Loucy (cell line): ENCODE data around the gene RUNX2.
"Not testable (repeated sequence)": the region's sequence is repeated elsewhere in the genome, so short reads cannot be mapped to it uniquely, and the experiment has no call there.

Experiments
- H2AFZ ChIP-seq: fragments of 200-600 bp; sonication (generic); 2 replicates; pipeline ENCODE4 v1.6.0; 2016; ENCODE audit warnings: antibody characterized with exemption, mild to moderate bottlenecking, low read length, moderate library complexity
- H3F3A ChIP-seq: fragments of 200-600 bp; 2 replicates; pipeline ENCODE4 v1.6.0; 2016; ENCODE audit warnings: antibody characterized with exemption, low read depth, mild to moderate bottlenecking
- H3K27me3 ChIP-seq: fragments of 200-600 bp; sonication (generic); 2 replicates; pipeline ENCODE4 v1.6.1; 2014; ENCODE audit warnings: low read length, mild to moderate bottlenecking; ENCODE audit not compliant: insufficient read depth, poor library complexity, severe bottlenecking
- H3K36me3 ChIP-seq: fragments of 200-600 bp; sonication (generic); 2 replicates; pipeline ENCODE4 v1.6.1; 2016; ENCODE audit warnings: low read length; ENCODE audit not compliant: insufficient read depth
- H3K4me1 ChIP-seq: fragments of 200-600 bp; sonication (generic); 2 replicates; pipeline ENCODE4 v1.5.1; 2014; ENCODE audit warnings: low read length, mild to moderate bottlenecking; ENCODE audit not compliant: insufficient read depth, poor library complexity, severe bottlenecking
- H3K4me2 ChIP-seq: fragments of 200-600 bp; sonication (generic); 2 replicates; pipeline ENCODE4 v1.6.0; 2014; ENCODE audit warnings: antibody characterized with exemption, low read length, low read depth, mild to moderate bottlenecking; ENCODE audit not compliant: poor library complexity, severe bottlenecking
- H3K4me3 ChIP-seq: fragments of 200-600 bp; sonication (generic); 2 replicates; pipeline ENCODE4 v1.5.1; 2014; ENCODE audit warnings: low read length, mild to moderate bottlenecking, mixed read lengths; ENCODE audit not compliant: poor library complexity, severe bottlenecking
- H3K79me2 ChIP-seq: fragments of 200-600 bp; sonication (generic); 2 replicates; pipeline ENCODE4 v1.6.1; 2014; ENCODE audit warnings: low read length; ENCODE audit not compliant: insufficient read depth
- H3K9ac ChIP-seq: fragments of 200-600 bp; sonication (generic); 2 replicates; pipeline ENCODE4 v1.6.0; 2014; ENCODE audit warnings: mild to moderate bottlenecking, low read depth, low read length, moderate library complexity; ENCODE audit not compliant: poor library complexity, severe bottlenecking
- H3K9me2 ChIP-seq: fragments of 200-600 bp; sonication (generic); replicated peaks from 2 replicates; pipeline ENCODE4 v1.6.1; 2016; ENCODE audit warnings: low read depth, low read length, mixed read lengths
- H3K9me3 ChIP-seq: fragments of 200-600 bp; sonication (generic); 2 replicates; pipeline ENCODE4 v1.6.1; 2014; ENCODE audit warnings: mild to moderate bottlenecking, antibody characterized with exemption, low read length, low read depth; ENCODE audit not compliant: insufficient read depth
- H4K20me1 ChIP-seq: fragments of 200-600 bp; sonication (generic); 2 replicates; pipeline ENCODE4 v1.6.0; 2014; ENCODE audit warnings: antibody characterized with exemption, low read length, mild to moderate bottlenecking; ENCODE audit not compliant: insufficient read depth, poor library complexity, severe bottlenecking
- CTCF ChIP-seq: fragments of 200-600 bp; sonication (generic); conservative IDR thresholded peaks from 2 replicates; pipeline ENCODE4 v1.5.1; 2014; ENCODE audit warnings: mild to moderate bottlenecking, antibody characterized with exemption, low read length
- EZH2phosphoT487 ChIP-seq: fragments of 200-600 bp; IDR thresholded peaks from 2 replicates; pipeline ENCODE4 v1.6.1; 2018; ENCODE audit warnings: antibody characterized with exemption, mild to moderate bottlenecking, moderate library complexity, borderline replicate concordance

The RUNX2 gene

GRCh38 chr6:45462190-45463134 is 134.3 kb downstream of the RUNX2 start:
- TF ChIP-seq EZH2phosphoT487 (no peak), CTCF (no peak)

GRCh38 chr6:45464685-45465084 is 136.6 kb downstream of the RUNX2 start:
- peaks cover 20% of the 10 kb centered on the region; the same call in 1 of the 2 replicates for H3K36me3 ChIP-seq
- peaks cover 7% of the 10 kb centered on the region for H4K20me1 ChIP-seq
- no peaks in the 10 kb centered on the region for H3K9me2 ChIP-seq
- no peaks in the 10 kb centered on the region for H3K9me3 ChIP-seq
- H3K79me2 ChIP-seq, result peaks cover 80% of the 10 kb centered on the region
- TF ChIP-seq EZH2phosphoT487 (no peak), CTCF (no peak)
- H3F3A ChIP-seq, result no peaks in the 10 kb centered on the region
- H3K4me1 ChIP-seq, result peaks cover 23% of the 10 kb centered on the region
- H2AFZ ChIP-seq, result no peak overlapping the region
- H3K9ac ChIP-seq, result no peak overlapping the region
- H3K4me3 ChIP-seq, result no peak overlapping the region
- H3K27me3 ChIP-seq, result no peaks in the 10 kb centered on the region
- no peak overlapping the region for H3K4me2 ChIP-seq

More at GRCh38 chr6:45462190-45463134, 134.3 kb downstream of the RUNX2 start:
- peaks cover 32% of the 10 kb centered on the region for H3K4me1 ChIP-seq
- H3K4me2 ChIP-seq, result no peak overlapping the region
- H3K27me3 ChIP-seq, result no peaks in the 10 kb centered on the region
- peaks cover 7% of the 10 kb centered on the region for H4K20me1 ChIP-seq
- peaks cover 86% of the 10 kb centered on the region for H3K79me2 ChIP-seq
- H3K4me3 ChIP-seq, result no peak overlapping the region
- no peak overlapping the region for H2AFZ ChIP-seq
- H3K9me3 ChIP-seq, result no peaks in the 10 kb centered on the region
- no peaks in the 10 kb centered on the region for H3F3A ChIP-seq
- H3K9me2 ChIP-seq, result no peaks in the 10 kb centered on the region
- H3K9ac ChIP-seq, result no peak overlapping the region
- H3K36me3 ChIP-seq, result peaks cover 18% of the 10 kb centered on the region; the same call in 1 of the 2 replicates

DNA sequence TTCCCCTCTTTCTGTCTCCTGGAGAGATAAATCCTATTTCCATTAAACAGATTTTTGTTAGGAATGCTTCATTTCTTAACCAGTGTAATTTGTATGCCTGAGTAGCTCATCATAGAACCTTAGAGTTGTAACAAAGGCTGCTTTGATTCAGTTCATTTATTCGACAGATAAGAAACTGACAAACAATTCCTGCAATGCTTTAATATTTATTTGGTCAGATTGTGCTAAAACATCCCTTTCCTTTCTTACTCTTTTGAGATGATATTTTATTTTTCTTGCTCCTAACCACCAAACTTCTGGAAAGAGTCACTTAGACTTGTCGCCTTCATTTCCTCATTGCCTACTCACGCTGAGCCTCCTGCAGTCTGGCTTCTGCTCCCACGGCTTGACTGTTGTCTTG is 138.6 kb downstream of the RUNX2 start:
- Histone ChIP-seq H3F3A (no peaks in the 10 kb centered on the region), H3K79me2 (peaks cover 73% of the 10 kb centered on the region), H3K36me3 (peaks cover 29% of the 10 kb centered on the region)

DNA sequence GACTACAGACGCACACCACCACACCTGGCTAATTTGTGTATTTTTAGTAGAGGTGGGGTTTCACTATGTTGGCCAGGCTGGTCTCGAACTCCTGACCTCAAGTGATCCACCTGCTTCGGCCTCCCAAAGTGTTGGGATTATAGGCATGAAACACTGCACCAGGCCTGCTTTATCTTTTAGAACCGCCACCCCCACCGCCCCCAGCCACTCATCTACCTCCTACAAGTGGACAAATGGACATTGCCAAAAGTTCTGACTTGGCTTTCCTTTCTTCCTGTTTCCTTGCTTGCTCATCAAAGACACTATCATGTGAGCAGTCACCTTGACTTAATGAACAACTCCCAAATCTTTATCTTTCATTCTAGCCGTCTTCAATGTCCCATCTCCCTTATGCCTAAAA is 139.3 kb downstream of the RUNX2 start:
- Histone ChIP-seq H3K36me3 (peaks cover 34% of the 10 kb centered on the region), H3K4me1 (peaks cover 19% of the 10 kb centered on the region), H3K79me2 (peaks cover 73% of the 10 kb centered on the region)
- not testable (repeated sequence) for H3K4me2 ChIP-seq, H4K20me1 ChIP-seq, H3K9ac ChIP-seq, H3K27me3 ChIP-seq, H3K9me3 ChIP-seq, H3K4me3 ChIP-seq, H3K9me2 ChIP-seq, H3F3A ChIP-seq, H2AFZ ChIP-seq

More for the DNA sequence above, 138.6 kb downstream of the RUNX2 start:
- peaks cover 24% of the 10 kb centered on the region for H3K4me1 ChIP-seq
- H3K9ac ChIP-seq, result no peak overlapping the region
- TF ChIP-seq EZH2phosphoT487, result no peak
- H3K9me2 ChIP-seq, result no peaks in the 10 kb centered on the region
- peaks cover 6% of the 10 kb centered on the region for H4K20me1 ChIP-seq
- H3K27me3 ChIP-seq, result no peaks in the 10 kb centered on the region
- H3K9me3 ChIP-seq, result no peaks in the 10 kb centered on the region
- H3K4me2 ChIP-seq, result no peak overlapping the region
- no peak overlapping the region for H3K4me3 ChIP-seq
- H2AFZ ChIP-seq, result no peak overlapping the region
